WERI-Rb-1 (cell line): Measurements from ENCODE around the gene GUCA2A.

Experiments used
- DNase-seq: peaks from one replicate; pipeline ENCODE4 v3.0.0-alpha.2; 2020
- H3K27ac ChIP-seq: fragments of 250-450 bp; sonication (Bioruptor Pico); 2 replicates; pipeline ENCODE4 v1.5.1; 2020; ENCODE audit warnings: mild to moderate bottlenecking, moderate library complexity
- H3K27me3 ChIP-seq: fragments of 250-450 bp; sonication (Bioruptor Pico); 2 replicates; pipeline ENCODE4 v1.5.1; 2021; ENCODE audit warnings: mild to moderate bottlenecking, low read depth, moderate library complexity; ENCODE audit not compliant: insufficient read depth, severe bottlenecking
- H3K36me3 ChIP-seq: fragments of 250-450 bp; sonication (Bioruptor Pico); 2 replicates; pipeline ENCODE4 v1.5.1; 2020; ENCODE audit warnings: mild to moderate bottlenecking, moderate library complexity
- H3K4me3 ChIP-seq: 2 replicates; pipeline ENCODE4 v1.5.1; 2011; ENCODE audit warnings: low read depth, mild to moderate bottlenecking, control low read depth, low read length
- H3K9me3 ChIP-seq: fragments of 250-450 bp; sonication (Bioruptor Pico); 2 replicates; pipeline ENCODE4 v1.5.1; 2021; ENCODE audit warnings: mild to moderate bottlenecking, moderate library complexity; ENCODE audit not compliant: severe bottlenecking
- CTCF ChIP-seq: IDR thresholded peaks from 2 replicates; pipeline ENCODE4 v1.5.1; 2011; ENCODE audit warnings: low read depth, mild to moderate bottlenecking, control low read depth, inconsistent platforms, low read length

GUCA2A gene

GRCh38 chr1:42181687-42182086, 17.1 kb upstream of the GUCA2A start:
- Histone ChIP-seq H3K27ac (no peak overlapping the region), H3K4me3 (no peak overlapping the region), H3K9me3 (no peaks in the 10 kb centered on the region), H3K27me3 (no peaks in the 10 kb centered on the region), H3K36me3 (peaks cover 42% of the 10 kb centered on the region)
- DNase-seq, result no peak
- no peak for TF ChIP-seq CTCF

GRCh38 chr1:42179900-42180329, 15.4 kb upstream of the GUCA2A start:
- Histone ChIP-seq H3K27me3 (no peaks in the 10 kb centered on the region), H3K4me3 (no peak overlapping the region), H3K9me3 (no peaks in the 10 kb centered on the region), H3K27ac (no peak overlapping the region), H3K36me3 (peaks cover 35% of the 10 kb centered on the region)
- TF ChIP-seq CTCF, result no peak
- DNase-seq, result no peak

- TF ChIP-seq CTCF, result no peak
- no peak overlapping the region for H3K27ac ChIP-seq
- H3K4me3 ChIP-seq, result no peak overlapping the region
- peaks cover 30% of the 10 kb centered on the region for H3K36me3 ChIP-seq
- H3K9me3 ChIP-seq, result no peaks in the 10 kb centered on the region
- DNase-seq, result no peak
- no peaks in the 10 kb centered on the region for H3K27me3 ChIP-seq
Measured at GRCh38 chr1:42179275-42179674, 14.7 kb upstream of the GUCA2A start.

- no peak for TF ChIP-seq CTCF
- no peak overlapping the region for H3K4me3 ChIP-seq
- H3K27ac ChIP-seq, result no peak overlapping the region
- H3K36me3 ChIP-seq, result peaks cover 24% of the 10 kb centered on the region; the same call in 1 of the 2 replicates
- no peaks in the 10 kb centered on the region for H3K27me3 ChIP-seq
- DNase-seq, result no peak
- no peaks in the 10 kb centered on the region for H3K9me3 ChIP-seq
Measured at GRCh38 chr1:42178249-42178648, 13.7 kb upstream of the GUCA2A start.

GRCh38 chr1:42177541-42177981, 13.0 kb upstream of the GUCA2A start:
- Histone ChIP-seq H3K27ac (no peak overlapping the region), H3K9me3 (no peaks in the 10 kb centered on the region), H3K4me3 (no peak overlapping the region)

More at GRCh38 chr1:42177541-42177981, 13.0 kb upstream of the GUCA2A start:
- H3K27me3 ChIP-seq, result no peaks in the 10 kb centered on the region
- no peak for TF ChIP-seq CTCF
- no peak for DNase-seq
- peaks cover 20% of the 10 kb centered on the region; the same call in 1 of the 2 replicates for H3K36me3 ChIP-seq
